Loucy (cell line): ENCODE results near the gene EPB41L2.

ENCODE experiments used
- CTCF ChIP-seq: fragments of 200-600 bp; sonication (generic); conservative IDR thresholded peaks from 2 replicates; pipeline ENCODE4 v1.5.1; 2014; ENCODE audit warnings: mild to moderate bottlenecking, antibody characterized with exemption, low read length
- EZH2phosphoT487 ChIP-seq: fragments of 200-600 bp; IDR thresholded peaks from 2 replicates; pipeline ENCODE4 v1.6.1; 2018; ENCODE audit warnings: antibody characterized with exemption, mild to moderate bottlenecking, moderate library complexity, borderline replicate concordance

GRCh38 chr6:130847001-130847910 is 215.8 kb downstream of the EPB41L2 start:
- TF ChIP-seq CTCF (no peak), EZH2phosphoT487 (no peak)
